Right cardiac atrium (tissue), 5 donors: ENCODE measurements around the gene RAD50. TPM values are rescaled to one million over a fixed set of nuclear protein-coding genes. Genes with fewer than 3 reads are reported as not detected.

Experiments
- ATAC-seq, 2 donors: fragments of 200-7000 bp; cut with Tn5 transposase; one replicate each; pipeline versions ENCODE4 v1.8.0 to v1.9.1; 2020; ENCODE audit warnings: moderate library complexity in 2 of 2, mild to moderate bottlenecking in 1 of 2
- DNase-seq, 3 donors: peaks; one replicate each; pipeline ENCODE4 v3.0.0-alpha.2; 2020
- H3K27ac ChIP-seq: one replicate; pipeline ENCODE4 v1.5.1; 2013; ENCODE audit warnings: mild to moderate bottlenecking, low read length, control low read depth, moderate library complexity
- H3K27me3 ChIP-seq: one replicate; pipeline ENCODE4 v1.6.1; 2013; ENCODE audit not compliant: control insufficient read depth, insufficient read depth
- H3K4me1 ChIP-seq: one replicate; pipeline ENCODE4 v1.6.1; 2013; ENCODE audit warnings: low read length; ENCODE audit not compliant: control insufficient read depth, insufficient read depth
- H3K4me3 ChIP-seq: one replicate; pipeline ENCODE4 v1.5.1; 2013; ENCODE audit warnings: low read length, control low read depth
- H3K9me3 ChIP-seq: one replicate; pipeline ENCODE4 v1.6.1; 2013; ENCODE audit warnings: low read length; ENCODE audit not compliant: control insufficient read depth
- WGBS: extraction: QIAGEN DNeasy Blood & Tissue Kit; methylation state at CpG from one replicate; pipeline ENCODE4 v1.1.7; 2013; 5-methylcytosine and 5-hydroxymethylcytosine counted together
- intact Hi-C, 4 donors: fragments of 100-400 bp; cut with DNase I; formaldehyde crosslinking; loops; one replicate each; pipeline versions ENCODE4 v1.11.0 to v1.14.0; 2022 to 2023
- polyA plus RNA-seq: library from polyadenylated mRNA; stranded (reverse); fragments of 200-250 nt; gene quantifications from one replicate; pipeline ENCODE4 v1.2.3, GENCODE V29; 2013
- total RNA-seq, 4 donors: library from RNA; stranded (reverse); fragmentation: NEBNext Ultra II Directional; extraction: Animal tissue kit (Norgen Biotek cat#: 25700); gene quantifications; one replicate each; pipeline ENCODE4 v1.2.1, GENCODE V29; 2021
- donor health status: healthy with polysubstance abuse.
- donor health status: DM: no; HTN: yes; CAD: no.
- donor health status: DM: no; HTN: no; CAD: no.
- donor health status: DM: no; HTN: yes; CAD: no; lungs with severe emphysema.
- donor health status: DM: yes; HTN: yes; CAD: no.

RAD50 gene
- total and polyA plus RNA-seq, 5 donors, result 8.0 to 32.0 (median 29.1) TPM

DNA sequence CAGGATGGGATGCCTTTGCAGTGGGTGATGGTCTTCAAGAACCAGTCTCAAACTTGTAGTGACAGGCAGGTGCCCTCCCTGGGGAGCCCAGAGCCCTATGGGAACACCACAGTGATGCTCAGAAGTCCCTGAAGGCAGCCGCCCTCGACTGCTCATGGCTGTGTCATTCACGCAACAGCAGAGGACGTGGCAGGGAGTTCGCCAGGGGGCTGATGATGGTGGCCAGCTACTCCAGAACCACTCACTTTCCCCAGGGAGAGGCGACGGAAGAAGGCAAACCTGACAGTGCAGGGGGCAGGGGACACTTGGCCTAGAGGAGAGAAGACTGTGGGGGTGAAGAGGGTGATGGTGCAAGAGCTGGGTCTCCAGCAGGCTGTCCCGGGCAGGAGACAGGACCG lies 105.2 kb downstream of the RAD50 start:
- no peaks in the 10 kb centered on the region for H3K4me1 ChIP-seq
- DNase-seq (no peak), ATAC-seq (no peak)
- no peaks in the 10 kb centered on the region for H3K27me3 ChIP-seq
- 96% methylated on average over 9 of the region's 9 CpGs for WGBS
- intact Hi-C loops, result no loop called here
- no peak overlapping the region for H3K4me3 ChIP-seq
- H3K27ac ChIP-seq, result no peak overlapping the region
- H3K9me3 ChIP-seq, result no peaks in the 10 kb centered on the region

DNA sequence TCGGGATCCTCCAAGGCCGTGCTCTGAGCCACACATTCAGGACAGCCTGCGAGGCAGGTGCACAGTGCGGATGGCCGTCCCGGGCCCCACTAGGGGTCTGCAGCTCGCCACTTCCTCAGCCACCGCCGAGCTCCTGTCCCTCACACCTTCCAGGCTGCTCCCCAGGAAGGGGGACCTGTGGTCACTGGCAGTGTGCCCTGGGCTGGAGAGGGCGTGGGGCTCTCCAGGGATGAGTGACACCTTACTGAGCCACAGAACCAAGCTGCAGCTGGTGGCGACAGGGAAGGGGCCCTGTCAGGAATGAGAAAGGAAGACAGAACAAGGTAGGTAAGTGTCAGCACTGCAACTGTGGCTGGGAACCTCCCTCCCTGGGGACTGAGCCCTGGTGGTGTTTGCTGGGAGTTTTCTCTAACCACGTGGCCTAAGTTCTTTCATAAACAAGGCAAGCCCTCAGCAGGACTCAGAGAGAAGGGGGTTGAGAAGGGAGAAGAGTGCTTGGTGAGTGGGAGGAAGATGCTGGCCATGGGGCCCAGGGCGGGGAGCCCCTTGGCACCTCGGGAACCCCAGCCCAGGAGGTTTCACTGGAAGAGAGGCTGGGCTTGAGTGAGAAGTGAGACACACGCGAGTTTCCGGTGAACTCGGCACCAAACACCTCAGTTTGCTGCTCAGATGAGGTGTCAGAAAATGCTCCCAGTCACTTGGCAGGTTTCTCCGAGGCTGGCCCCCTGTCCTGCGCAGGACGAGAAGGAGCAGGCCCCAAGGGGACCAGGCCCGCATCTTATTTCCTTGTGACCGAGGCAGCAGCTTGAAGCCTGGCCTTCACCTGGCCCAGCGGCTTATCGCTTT lies 106.4 kb downstream of the RAD50 start:
- Histone ChIP-seq H3K27ac (no peak overlapping the region), H3K9me3 (no peaks in the 10 kb centered on the region), H3K4me1 (no peaks in the 10 kb centered on the region), H3K27me3 (no peaks in the 10 kb centered on the region), H3K4me3 (no peak overlapping the region)
- WGBS, result 74% methylated on average over 25 of the region's 25 CpGs
- ATAC-seq (no peak), DNase-seq (no peak)
- intact Hi-C loops, result no loop called here

DNA sequence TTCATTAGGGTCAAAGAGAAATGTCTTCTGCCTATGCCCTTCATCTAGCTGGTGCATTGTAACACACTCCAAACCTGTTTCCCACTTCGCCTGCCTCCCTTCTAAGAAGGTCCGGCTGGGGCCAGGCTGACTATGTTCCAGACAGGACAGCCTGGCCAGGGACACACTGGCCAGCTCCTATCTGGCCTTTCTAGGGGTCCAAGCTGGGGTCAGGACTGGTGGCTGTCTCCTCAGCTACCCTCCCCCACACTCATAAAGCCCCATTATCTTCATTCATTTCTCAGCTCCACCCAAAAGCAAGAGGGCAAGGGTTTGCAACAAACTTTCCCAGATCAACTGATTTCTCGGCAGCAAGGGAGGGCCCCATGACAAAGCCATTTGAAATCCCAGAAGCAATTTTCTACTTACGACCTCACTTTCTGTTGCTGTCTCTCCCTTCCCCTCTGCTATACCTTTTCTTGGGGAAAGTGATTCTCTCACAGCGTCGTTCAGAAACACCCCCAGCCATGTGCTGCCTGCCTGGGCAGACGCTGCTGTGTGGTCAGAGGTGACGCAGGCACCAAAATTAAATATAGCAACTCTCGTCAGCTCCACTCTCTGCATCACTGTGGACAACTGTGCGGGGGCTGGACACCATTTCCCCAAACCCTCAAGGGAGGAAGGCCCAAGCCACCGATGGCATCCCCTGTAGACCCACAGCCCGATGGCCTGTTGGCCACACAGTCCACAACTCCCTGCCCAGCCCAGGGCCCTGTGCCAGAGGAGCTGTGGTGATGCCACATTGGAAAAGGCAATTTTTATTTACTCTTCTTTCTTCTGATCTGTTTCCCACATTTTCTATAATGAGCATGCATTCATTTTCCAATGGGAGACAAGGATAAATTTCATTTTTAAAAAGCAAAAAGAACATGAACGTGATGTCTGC lies 107.3 kb downstream of the RAD50 start:
- ATAC-seq, result peak in 1 of 2 donors; percentile 34
- WGBS, result 64% methylated on average over 13 of the region's 13 CpGs
- no peak overlapping the region for H3K27ac ChIP-seq
- no peak for DNase-seq
- H3K4me3 ChIP-seq, result no peak overlapping the region
- no peaks in the 10 kb centered on the region for H3K4me1 ChIP-seq
- intact Hi-C loops, result no loop called here
- no peaks in the 10 kb centered on the region for H3K27me3 ChIP-seq
- no peaks in the 10 kb centered on the region for H3K9me3 ChIP-seq

DNA sequence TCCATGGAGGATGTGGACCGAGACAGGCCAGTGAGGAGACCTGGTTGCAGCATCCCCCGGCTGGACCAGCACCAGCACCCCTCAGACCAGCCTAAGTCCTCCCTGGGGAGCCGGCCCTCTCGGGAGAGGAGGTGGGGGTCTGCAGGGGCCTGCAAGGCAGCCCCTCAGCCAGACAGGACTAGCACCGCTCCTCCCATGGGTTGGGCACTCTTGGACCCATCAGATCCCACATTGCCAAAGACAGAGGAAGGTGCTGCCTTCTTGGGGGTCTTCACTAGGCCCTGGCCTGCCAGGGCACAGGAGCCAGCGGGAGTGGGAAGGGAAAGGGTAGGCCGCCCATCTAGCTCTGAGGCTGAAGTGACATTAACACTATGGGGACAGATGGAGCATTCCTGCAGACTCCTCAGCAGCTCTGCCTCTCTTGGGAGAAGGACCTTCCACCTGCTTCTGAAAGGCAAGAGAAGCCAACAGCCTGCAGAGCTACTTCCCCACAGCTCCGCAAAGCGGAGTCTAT lies 108.0 kb downstream of the RAD50 start:
- Histone ChIP-seq H3K27ac (no peak overlapping the region), H3K27me3 (no peaks in the 10 kb centered on the region), H3K9me3 (no peaks in the 10 kb centered on the region), H3K4me1 (no peaks in the 10 kb centered on the region), H3K4me3 (no peak overlapping the region)
- ATAC-seq, result no peak
- 98% methylated on average over 9 of the region's 9 CpGs for WGBS
- no peak for DNase-seq
- intact Hi-C loops, result no loop called here

DNA sequence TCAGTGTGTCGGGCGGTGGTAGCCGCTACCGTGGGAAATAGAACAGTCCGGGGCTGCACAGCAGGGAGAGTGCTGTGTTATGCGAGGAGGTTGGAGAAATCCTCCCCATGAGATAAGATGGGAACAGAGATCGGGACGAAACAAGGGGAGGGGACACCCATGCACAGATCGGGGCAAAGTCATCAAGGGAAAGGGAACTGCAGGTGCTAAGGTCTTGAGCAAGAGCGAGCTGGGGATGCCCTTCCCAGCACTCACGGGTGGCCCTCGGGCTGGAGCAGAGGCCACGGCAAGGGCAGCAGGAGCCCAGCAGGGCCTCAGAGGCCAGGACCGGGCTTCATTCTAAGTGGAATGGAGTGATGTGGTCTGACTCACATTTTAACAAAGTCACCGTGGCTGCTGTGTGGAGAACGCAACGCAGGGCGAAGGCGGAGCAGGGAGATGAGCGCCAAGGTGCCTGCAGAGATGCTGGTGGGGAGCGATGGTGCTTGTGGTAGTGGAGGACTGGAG lies 108.8 kb downstream of the RAD50 start:
- no peaks in the 10 kb centered on the region for H3K4me1 ChIP-seq
- no peak for DNase-seq
- no peak overlapping the region for H3K4me3 ChIP-seq
- intact Hi-C loops, result no loop called here
- no peak for ATAC-seq
- WGBS, result 86% methylated on average over 21 of the region's 21 CpGs
- no peaks in the 10 kb centered on the region for H3K27me3 ChIP-seq
- no peak overlapping the region for H3K27ac ChIP-seq
- no peaks in the 10 kb centered on the region for H3K9me3 ChIP-seq

DNA sequence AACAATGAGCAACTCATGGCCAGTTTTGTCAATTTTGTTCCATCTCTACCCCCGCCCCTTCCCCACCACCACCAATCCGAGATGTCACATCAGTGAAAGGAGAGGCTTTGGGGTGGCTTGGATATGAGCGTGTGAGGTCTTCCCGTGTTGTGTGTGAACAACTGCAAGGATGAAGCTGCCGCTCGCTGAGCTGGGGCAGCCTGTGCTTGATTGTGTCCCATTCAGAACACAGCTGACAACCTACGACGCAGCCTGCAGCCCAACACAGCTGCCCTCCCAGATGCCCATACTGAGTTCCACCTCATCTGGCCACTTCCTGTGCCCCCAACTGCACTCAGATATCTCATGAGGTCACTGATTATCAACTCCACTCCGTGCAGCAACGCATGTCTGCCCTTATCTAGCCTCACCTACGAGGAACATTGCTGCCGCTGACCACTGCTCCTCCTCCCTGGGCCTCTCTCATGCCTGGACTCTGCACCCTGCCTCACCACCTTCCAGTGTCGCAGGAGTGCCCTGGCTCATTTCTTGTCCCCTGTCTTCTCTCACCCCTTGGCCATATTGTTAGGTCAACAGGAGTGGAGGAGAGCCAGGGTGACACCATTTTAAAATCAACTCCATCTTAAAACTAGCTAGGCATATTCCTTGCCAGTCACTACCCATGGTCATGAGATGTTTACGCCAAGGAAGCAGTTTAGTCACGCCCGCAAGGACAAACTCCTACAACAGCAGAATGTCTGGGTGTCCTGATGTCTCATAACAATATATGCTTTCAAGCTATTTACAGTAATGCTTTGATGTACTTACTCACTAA lies 109.7 kb downstream of the RAD50 start:
- ATAC-seq, result no peak

DNA sequence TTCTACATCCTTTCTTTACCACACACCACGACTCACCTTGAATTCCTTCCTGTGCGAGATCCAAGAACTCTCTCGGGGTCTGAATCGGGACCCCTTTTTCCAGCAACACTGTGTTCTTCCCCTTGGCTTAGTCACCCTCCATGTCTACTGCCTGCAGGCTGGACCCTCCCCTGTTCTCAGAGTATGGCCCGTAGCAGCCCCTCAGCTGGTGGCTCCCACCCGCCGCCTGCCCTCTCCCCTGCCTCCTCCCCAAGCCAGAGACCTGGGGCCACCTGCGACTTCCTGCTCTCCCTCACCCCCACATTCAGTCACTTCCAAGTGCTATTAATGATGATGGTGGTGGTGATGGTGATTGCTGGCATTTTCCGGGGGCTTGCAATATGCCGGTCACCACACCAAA lies 110.5 kb downstream of the RAD50 start:
- 90% methylated on average over 10 of the region's 10 CpGs for WGBS
- H3K9me3 ChIP-seq, result no peaks in the 10 kb centered on the region
- no peaks in the 10 kb centered on the region for H3K27me3 ChIP-seq
- ATAC-seq, result no peak
- no peak for DNase-seq
- no peak overlapping the region for H3K4me3 ChIP-seq
- no peak overlapping the region for H3K27ac ChIP-seq
- H3K4me1 ChIP-seq, result no peaks in the 10 kb centered on the region
- intact Hi-C loops, result no loop called here

More for the DNA sequence above, 109.7 kb downstream of the RAD50 start:
- DNase-seq, result no peak
- no peaks in the 10 kb centered on the region for H3K4me1 ChIP-seq
- 77% methylated on average over 16 of the region's 16 CpGs for WGBS
- no peak overlapping the region for H3K4me3 ChIP-seq
- no peaks in the 10 kb centered on the region for H3K27me3 ChIP-seq
- intact Hi-C loops, result no loop called here
- H3K9me3 ChIP-seq, result no peaks in the 10 kb centered on the region
- H3K27ac ChIP-seq, result no peak overlapping the region

DNA sequence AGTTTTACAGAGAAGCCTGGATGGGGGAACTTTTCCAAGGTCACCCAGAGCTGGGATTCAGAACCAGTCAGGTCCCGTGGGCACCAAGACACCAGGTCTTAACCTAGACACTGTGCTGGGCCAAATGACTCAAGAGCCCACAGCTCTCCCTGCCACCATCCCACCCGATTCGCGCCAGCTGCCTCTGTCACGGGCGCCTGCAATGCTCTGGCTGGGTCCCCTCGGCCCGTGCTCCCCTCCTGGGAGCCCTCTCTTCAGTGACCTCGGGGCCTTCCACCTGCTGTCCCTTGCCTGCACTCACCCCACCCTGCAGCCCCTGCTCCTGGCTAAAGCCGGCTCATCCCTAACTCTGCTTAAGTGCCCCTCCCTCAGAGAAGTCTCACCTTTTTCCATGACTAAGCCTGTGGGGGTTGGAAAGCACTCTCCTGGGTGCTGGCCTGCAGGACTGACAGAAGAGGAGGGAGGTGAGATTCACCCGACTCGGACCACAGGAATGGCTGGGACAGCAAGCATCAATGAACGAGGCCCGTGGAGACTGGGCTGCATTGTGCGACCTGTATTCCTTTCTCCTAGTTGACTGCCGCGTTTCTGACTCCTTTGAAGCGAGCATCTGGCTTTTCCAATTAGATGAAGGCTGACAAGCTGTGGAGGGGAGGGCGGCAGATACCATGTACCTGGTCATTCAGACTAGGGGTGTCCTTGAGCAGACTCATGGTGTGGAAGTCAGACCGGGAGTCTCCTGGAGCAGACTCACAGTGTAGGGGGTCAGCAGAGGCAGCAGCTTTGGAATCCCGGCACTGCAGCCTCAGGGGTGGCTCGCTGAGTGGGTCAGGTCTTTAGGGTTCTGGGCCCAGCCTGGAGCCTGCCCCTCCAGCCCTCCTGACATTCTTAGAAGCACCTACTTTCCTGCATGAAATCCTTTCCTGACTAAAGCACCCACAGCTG lies 111.3 kb downstream of the RAD50 start:
- DNase-seq, result no peak
- no peak overlapping the region for H3K4me3 ChIP-seq
- WGBS, result 77% methylated on average over 22 of the region's 22 CpGs
- H3K9me3 ChIP-seq, result no peaks in the 10 kb centered on the region
- H3K27ac ChIP-seq, result no peak overlapping the region
- H3K4me1 ChIP-seq, result no peaks in the 10 kb centered on the region
- no peaks in the 10 kb centered on the region for H3K27me3 ChIP-seq
- no peak for ATAC-seq
- intact Hi-C loops, result no loop called here

DNA sequence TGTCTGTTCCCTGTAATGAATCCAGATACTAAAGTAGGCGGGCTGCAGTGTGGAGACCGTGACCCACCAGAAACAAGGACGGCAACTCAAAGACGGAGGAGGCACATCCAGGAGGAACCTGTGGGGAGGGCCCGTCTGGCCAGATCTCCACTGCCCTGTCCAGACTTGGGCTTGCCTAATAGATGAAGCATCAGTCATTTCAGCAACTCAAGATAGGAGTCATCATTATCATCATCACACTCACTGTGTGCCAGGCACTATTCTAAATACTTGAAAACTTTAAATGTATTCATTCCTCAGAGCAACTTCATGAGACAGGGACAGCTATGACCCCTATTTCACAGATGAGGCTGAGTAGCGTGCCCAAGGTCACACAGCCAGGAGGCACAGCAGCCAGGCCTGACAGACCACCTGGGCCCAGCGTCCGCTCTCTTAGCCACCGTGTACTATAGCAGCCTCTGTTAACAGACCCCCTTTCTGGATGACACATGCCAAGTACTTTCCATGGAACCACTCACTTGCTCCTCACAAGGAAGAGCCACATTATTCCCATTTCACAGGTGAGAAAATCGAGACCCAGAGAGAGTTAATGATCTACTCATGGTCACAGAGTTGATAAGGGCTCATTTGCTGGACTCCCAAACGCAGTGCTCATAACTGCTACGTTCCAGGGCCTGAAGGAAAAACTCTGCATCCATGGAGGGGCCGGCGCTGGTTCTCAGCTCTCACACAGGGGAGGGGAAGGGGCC lies 112.1 kb downstream of the RAD50 start:
- Histone ChIP-seq H3K4me1 (no peaks in the 10 kb centered on the region), H3K4me3 (no peak overlapping the region), H3K27ac (no peak overlapping the region), H3K27me3 (no peaks in the 10 kb centered on the region), H3K9me3 (no peaks in the 10 kb centered on the region)
- WGBS, result 82% methylated on average over 14 of the region's 14 CpGs
- DNase-seq, result no peak
- ATAC-seq, result no peak
- intact Hi-C loops, result no loop called here
